ENCODE results near the gene LRRC10B. TPM values are rescaled to one million over a fixed set of nuclear protein-coding genes. Genes with fewer than 3 reads are reported as not detected.

Gene LRRC10B
- total RNA-seq, 1 experiment from 2014 or later = 0.39 TPM

DNA sequence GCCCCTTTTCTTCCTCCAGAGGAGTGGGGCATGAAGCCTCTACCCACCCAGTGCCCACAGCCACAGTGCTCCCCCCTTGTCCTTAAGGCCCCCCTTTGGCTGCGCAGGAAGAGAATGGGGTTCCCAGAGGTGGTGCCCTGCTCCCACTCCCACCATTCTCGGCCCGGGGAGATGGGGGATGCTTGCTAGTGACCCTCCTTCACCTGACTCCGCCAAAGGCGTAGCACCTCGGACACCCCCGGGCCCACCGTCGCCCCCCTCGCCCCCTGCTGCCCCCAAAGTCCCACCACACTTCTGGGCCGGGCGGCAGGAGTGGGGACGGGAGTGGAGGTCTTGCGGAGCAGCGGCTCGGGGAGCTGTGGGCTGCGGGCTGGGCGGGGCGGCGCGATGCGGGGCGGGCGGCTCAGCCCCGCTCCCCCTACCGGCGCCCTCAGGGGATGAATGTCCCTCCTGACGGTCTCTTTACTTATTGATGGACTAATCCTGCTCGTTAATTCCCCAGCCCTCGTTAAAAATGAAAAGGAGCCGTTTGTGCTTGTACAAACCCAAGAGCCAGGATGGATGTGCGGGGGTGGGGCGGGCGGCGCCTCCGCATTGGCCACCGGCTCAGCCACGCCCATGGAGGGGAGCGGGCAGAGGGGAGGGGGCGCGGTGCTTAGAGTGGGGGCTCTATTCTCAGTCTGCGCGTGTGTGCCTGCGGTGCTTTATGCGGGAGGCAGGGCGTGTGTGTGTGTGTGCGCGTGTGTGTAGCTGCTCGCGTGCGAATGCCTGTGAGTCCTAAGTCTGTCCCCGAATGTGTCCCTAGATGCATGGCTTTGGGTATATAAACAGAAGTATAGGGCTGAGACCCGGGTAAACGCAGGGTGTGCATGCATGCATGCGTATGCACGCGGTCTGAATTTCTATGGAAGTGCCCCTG, 46.8 kb downstream of the LRRC10B start:
- Mint-ChIP-seq H3K36me3 (ENCODE audit: insufficient read depth in 1 of 3, low read depth in 3 of 3) (no peaks in the 10 kb centered on the region; a peak in 1 of 7 replicates), H3K27me3 (ENCODE audit: low read depth) (peaks cover 68% of the 10 kb centered on the region)
- DNase-seq = peak; percentile 59

More for the DNA sequence above, 46.8 kb downstream of the LRRC10B start:
- no peak overlapping the region for H3K14ac ChIP-seq (ENCODE audit: insufficient read depth, low read length)
- H3K9me3 ChIP-seq (ENCODE audit: control insufficient read depth, low read depth, low read length) = no peaks in the 10 kb centered on the region
- Mint-ChIP-seq H3K4me1 (peaks cover 39 to 64% of the 10 kb centered on the region in 2 experiments), H3K27ac (no peak overlapping the region), H3K4me3 (peak overlapping the region; percentile 57 to 81), H3K9me3 (no peaks in the 10 kb centered on the region)
- H3K79me1 ChIP-seq (ENCODE audit: insufficient read depth, low read depth, low read length, poor library complexity, severe bottlenecking) = no peaks in the 10 kb centered on the region
- H3K79me2 ChIP-seq (ENCODE audit: insufficient read depth, low read length) = no peaks in the 10 kb centered on the region
- no CpG with 5 or more reads among the region's 57 CpGs for WGBS (ENCODE audit: extremely low coverage, insufficient read length, low lambda C conversion rate)
- H3K9ac ChIP-seq (ENCODE audit: extremely low read depth, insufficient read length, low read length) = no peak overlapping the region
- no peak overlapping the region for H2BK5ac ChIP-seq (ENCODE audit: insufficient read length, low read length)
- H4K5ac ChIP-seq (ENCODE audit: insufficient read length, low read depth, low read length) = no peak overlapping the region
- H2BK20ac ChIP-seq (ENCODE audit: low read depth, low read length, poor library complexity, severe bottlenecking) = no peak overlapping the region
- H3K56ac ChIP-seq (ENCODE audit: insufficient read length, low read depth, low read length) = no peak overlapping the region
- H3K18ac ChIP-seq (ENCODE audit: insufficient read length, low read depth, low read length) = no peak overlapping the region
- no peak overlapping the region for H3K27ac ChIP-seq (ENCODE audit: insufficient read length, low read depth, low read length)
- no peaks in the 10 kb centered on the region for H4K20me1 ChIP-seq (ENCODE audit: control insufficient read depth, insufficient read depth, insufficient read length)
- H3K4me1 ChIP-seq (ENCODE audit: insufficient read depth, low read length) = no peaks in the 10 kb centered on the region; the same call in 1 of the 2 replicates
- H2AFZ ChIP-seq (ENCODE audit: low read length) = no peak overlapping the region
- H3K23me2 ChIP-seq (ENCODE audit: insufficient read length, low read depth, low read length, poor library complexity, severe bottlenecking) = peaks cover 7% of the 10 kb centered on the region
- H4K8ac ChIP-seq (replicated peaks; ENCODE audit: insufficient read length, low read depth, low read length) = no peak overlapping the region
- H3K4ac ChIP-seq (ENCODE audit: low read depth, low read length) = no peak overlapping the region
- TF ChIP-seq, protein P1, sequence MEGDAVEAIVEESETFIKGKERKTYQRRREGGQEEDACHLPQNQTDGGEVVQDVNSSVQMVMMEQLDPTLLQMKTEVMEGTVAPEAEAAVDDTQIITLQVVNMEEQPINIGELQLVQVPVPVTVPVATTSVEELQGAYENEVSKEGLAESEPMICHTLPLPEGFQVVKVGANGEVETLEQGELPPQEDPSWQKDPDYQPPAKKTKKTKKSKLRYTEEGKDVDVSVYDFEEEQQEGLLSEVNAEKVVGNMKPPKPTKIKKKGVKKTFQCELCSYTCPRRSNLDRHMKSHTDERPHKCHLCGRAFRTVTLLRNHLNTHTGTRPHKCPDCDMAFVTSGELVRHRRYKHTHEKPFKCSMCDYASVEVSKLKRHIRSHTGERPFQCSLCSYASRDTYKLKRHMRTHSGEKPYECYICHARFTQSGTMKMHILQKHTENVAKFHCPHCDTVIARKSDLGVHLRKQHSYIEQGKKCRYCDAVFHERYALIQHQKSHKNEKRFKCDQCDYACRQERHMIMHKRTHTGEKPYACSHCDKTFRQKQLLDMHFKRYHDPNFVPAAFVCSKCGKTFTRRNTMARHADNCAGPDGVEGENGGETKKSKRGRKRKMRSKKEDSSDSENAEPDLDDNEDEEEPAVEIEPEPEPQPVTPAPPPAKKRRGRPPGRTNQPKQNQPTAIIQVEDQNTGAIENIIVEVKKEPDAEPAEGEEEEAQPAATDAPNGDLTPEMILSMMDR (conservative IDR thresholded peaks at IDR 0.05) = peak; percentile 69
- no peak overlapping the region for H3T11ph ChIP-seq (ENCODE audit: low read length)
- H2BK120ac ChIP-seq (ENCODE audit: low read depth, low read length, poor library complexity, severe bottlenecking) = no peak overlapping the region
- H3K23ac ChIP-seq (ENCODE audit: insufficient read length, low read depth, low read length) = no peak overlapping the region
- peaks cover 5% of the 10 kb centered on the region; the same call in 1 of the 2 replicates for H3K27me3 ChIP-seq (ENCODE audit: insufficient read depth, low read length)
- no peak overlapping the region for H2AK5ac ChIP-seq (ENCODE audit: insufficient read length, low read length)
- H2BK12ac ChIP-seq (ENCODE audit: insufficient read length, low read depth, low read length) = no peak overlapping the region
- H2BK15ac ChIP-seq (ENCODE audit: low read depth, low read length) = no peak overlapping the region
- H4K91ac ChIP-seq (ENCODE audit: insufficient read length, low read depth, low read length) = no peak overlapping the region
- H3K4me2 ChIP-seq (ENCODE audit: insufficient read depth, insufficient read length, low read length) = peak overlapping the region; percentile 55
